Keratinocyte (primary cell): ENCODE measurements around the gene DLL1.

Experiments used
- CTCF ChIP-seq, 3 experiments: IDR thresholded peaks in 1 of 3; conservative IDR thresholded peaks in 1 of 3; optimal IDR thresholded peaks in 1 of 3; 2 replicates in 2 of 3; 3 replicates in 1 of 3; pipeline versions ENCODE3 to v1.5.1; 2011; ENCODE audit warnings: low read length in 3 of 3, mild to moderate bottlenecking in 3 of 3, moderate library complexity in 2 of 3, control low read depth in 1 of 3, inconsistent platforms in 1 of 3; ENCODE audit not compliant: insufficient read depth in 2 of 3; ENCODE audit errors: extremely low read depth in 1 of 3
- EZH2 ChIP-seq: IDR thresholded peaks from one replicate; pipeline ENCODE4 v1.6.1; 2012; ENCODE audit warnings: inconsistent platforms, mild to moderate bottlenecking, low read length, moderate library complexity

- TF ChIP-seq CTCF (optimal IDR thresholded peaks at IDR 0.05 in 1 of 3, IDR thresholded peaks at IDR 0.05 in 1 of 3, conservative IDR thresholded peaks at IDR 0.05 in 1 of 3; ENCODE audit: extremely low read depth in 1 of 3, insufficient read depth in 2 of 3, low read length in 3 of 3) (no peak), EZH2 (no peak)
Measured at GRCh38 chr6:170251776-170252571, 38.9 kb downstream of the DLL1 start.
